KG1 (cell line): ENCODE data around the gene PTPRG.
"Not testable (repeated sequence)": the region's sequence is repeated elsewhere in the genome, so short reads cannot be mapped to it uniquely, and the experiment has no call there.

Experiments used
- DNase-seq: peaks from one replicate; lab custom pipeline; 2025; lab: John Stamatoyannopoulos, UW

The PTPRG gene

DNA sequence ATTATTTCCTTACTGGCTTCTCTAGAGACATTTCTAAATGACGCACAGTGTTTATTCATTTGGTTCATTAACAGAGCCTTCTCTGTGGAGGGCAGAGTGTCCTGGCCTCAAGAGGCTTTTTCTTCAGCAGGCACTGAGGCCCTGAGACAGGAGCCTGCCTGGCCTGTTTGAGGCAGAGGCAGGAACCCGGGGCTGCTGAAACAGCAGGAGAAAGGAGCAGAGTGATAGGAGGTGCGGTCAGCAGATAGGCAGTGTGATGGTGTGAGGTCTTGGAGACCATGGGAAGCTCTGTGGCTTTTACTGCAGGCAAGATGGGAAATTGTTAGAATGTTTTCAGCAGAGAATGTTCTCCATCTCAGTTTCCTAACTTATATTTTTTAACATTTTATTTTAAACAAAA is 453.7 kb downstream of the PTPRG start:
- no peak for DNase-seq

DNA sequence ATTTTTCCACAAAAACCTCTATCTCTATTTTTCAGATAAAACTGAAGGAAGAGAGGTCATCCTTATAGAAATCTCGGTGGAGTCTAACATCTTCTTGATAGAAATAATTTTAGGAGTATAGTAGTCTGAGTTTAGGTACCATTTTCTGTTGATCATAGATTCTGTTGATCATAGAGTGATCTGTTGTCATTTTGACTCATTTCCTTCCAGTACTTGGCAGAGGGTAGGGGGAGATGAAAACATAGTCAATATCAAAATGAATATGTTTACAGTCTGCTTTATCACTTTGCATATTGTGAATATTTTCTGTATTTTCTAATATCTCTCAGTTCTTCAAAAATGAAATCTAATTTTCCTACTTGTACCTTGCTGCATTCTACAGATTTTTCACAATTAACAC is 458.5 kb downstream of the PTPRG start:
- no peak for DNase-seq

DNA sequence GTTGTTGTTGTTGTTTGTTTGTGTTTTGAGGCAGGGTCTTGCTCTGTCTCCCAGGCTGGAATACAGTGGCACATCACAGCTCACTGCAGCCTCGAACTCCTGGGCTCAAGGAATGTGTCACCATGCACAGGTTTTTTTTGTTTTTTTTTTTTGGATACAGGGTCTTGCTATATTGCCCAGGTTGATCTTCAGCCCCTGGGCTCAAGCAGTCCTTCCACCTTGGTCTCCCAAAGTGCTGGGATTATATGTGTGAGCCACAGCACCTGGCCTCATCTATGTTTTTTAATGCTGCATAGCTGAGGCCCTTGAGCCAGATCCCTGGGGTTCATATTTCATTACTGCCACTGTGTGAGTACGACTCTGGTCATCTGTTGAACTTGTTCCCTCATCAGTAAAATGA is 459.3 kb downstream of the PTPRG start:
- DNase-seq, result no peak

DNA sequence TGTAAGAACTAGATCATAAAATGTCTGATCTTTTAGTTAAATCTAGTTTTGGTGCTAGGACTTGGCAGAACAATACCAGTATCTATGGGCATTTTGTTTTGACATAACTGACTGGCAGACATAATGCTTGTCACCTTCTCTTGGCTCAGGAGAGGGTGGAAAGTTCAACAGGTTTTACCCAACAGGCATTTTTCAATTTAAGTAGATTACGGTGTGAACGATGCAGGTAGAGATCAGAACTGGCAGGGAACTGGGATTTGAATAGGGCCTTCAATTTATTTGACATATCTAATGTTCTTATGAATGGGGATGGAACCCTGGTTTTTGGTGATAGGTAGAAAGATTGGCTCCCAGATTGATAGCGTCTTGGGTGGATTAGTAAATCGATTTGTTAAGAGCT is 460.9 kb downstream of the PTPRG start:
- no peak for DNase-seq

DNA sequence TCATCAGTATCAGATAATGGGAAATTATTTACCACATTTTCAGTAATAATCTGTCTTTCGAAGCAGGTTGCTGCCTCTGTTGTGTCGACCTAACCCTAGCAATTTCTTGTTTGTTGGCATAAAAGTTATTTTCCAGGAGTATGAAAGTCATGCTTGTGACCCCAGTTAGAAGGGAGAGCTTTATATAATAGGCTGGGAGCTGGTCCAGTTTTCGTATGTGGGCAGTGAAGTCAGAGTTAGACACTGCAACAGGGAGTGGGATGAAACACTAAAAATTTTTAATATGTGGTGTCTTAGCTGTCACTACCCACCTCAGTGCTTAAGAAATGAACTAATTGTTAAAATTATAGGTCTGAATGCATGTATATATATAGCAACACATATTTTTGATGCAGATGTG is 463.5 kb downstream of the PTPRG start:
- DNase-seq, result no peak

DNA sequence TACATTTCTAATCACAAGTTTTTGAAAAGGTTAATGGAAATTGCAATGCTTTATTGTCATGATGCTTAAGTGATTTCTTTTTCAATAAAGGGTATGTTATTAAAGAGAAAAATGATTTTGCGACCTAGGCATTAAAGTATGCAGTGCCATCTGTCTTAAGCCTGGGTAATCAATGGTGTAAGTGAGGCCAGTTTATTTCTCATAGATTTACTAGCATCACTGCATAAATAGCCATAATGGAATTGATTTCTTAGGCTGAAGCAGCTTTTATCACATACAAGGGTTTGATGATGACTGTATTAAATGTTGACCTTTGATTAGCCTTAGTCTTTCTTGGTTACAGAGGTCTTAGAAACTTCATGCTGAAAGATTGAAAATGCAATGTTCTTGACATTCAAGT is 464.5 kb downstream of the PTPRG start:
- DNase-seq, result no peak

DNA sequence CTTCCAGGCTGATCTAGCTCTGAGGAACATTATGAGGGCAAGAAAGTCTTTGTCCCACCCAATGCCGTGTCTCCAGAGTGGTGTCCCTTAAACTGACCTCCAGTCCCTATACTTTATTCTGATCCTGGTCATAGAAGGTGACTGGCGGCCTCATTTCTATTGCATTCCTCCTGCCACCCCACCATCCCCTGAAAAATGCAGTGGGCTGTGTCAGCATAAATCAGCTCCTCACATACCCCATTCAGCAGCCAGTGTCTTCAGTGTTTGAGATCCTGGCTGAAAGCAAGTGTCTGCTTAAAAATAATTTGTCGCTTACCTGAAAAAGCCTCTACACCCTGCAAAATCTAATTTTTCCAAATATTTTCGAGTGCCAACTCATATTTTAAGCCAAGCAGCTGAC is 465.9 kb downstream of the PTPRG start:
- no peak for DNase-seq

DNA sequence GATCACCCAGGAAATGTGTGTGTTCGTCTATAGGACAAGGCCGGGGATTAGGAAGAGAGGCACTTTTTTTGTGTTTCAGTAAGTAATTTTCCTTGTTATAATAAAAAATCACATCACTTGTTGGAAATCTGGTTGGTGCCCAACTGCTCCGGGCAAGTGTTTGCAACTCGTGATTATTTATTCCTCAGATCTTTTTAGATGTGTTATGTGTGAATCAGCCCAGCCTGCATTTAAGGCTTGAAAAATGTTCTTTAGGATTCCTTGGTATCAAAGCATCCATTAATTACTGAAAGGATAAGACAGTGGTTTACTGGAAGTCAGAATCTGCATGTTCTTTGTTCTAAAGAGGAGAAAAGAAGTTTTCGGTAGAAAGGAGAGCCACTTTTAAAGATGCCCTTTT is 466.4 kb downstream of the PTPRG start:
- no peak for DNase-seq

DNA sequence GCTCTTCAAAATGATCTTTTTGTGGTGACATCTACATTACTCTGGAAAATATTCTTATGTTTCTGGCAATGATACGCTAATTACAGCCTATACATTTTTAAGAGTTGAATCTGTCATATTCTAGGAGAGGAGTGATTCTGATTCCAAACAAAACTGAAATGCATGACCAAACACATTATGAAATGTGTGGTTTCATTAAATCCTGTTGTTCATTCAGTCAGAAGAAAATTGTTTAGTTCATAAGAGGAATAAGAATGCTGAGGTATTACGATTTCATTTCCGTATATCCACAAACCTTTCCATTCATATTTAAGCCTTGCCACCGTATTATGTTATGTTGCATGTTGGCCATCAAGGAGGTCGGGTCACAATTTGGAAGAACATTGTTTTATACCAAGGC is 466.9 kb downstream of the PTPRG start:
- DNase-seq, result no peak

DNA sequence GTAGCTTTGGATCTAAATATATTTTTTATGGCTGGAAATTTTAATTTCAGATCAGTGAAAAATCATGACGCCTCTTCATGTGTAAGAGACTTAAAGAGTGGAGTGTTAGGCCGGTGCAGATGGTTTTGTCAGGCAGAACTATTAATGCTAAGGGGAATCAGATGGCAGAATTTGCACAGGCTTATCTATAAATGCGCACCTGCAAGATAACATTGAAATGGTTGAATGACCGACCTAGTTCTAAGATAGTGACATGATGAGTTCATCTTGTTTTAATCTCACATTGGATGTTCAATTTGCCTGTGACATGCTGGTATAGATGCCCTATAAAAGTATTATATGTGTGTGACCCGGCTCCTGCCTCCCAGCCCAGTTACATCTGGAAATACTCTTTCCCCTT is 471.4 kb downstream of the PTPRG start:
- no peak for DNase-seq

DNA sequence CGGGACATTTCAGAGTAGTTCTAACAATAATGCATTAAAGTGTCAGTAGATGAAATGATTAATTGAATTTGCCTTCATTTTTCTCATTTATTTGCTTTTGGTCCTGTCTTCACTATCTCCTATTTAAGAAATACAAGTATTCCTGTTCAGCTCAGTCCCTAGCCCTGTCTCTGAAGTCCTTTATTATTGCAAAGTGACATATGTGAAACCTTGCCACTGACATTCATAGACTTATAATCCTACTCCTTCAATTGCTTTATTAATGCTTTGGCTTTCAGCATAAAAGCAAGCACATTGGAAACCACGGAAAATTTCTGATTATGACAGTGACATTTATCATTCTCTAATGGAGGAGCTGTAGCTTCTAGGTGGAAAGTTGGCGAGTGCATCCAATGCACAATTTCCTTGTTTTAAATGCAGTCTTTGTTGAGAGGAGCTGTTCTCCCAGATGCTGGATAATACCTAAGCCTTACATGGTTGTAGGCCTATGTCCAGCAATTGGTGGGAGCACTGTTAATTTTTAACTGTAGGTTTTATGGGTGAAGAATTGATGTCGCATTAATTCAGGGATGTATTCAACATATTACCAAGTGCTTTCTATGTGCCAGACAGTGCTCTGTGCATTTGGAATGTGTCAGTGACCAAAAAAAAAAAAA is 474.2 kb downstream of the PTPRG start:
- no peak for DNase-seq

DNA sequence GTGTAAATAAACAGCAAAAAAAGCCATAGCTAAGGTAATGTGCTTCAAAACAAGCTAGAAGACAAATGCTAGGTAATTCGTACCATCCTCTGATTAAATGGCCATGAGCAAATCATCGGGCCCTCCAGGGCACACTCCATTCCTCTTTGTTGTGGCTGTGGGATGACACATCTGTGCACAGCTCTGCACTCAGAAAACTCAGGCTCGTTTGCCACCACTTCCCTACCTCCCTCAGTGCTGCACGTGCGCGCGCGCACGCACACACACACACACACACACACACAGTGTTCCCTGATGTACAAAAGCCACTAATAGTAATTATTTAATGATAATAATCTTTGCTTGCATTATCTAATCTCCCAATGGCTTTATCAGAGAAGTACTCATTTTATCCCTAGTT is 475.4 kb downstream of the PTPRG start:
- DNase-seq, result no peak

DNA sequence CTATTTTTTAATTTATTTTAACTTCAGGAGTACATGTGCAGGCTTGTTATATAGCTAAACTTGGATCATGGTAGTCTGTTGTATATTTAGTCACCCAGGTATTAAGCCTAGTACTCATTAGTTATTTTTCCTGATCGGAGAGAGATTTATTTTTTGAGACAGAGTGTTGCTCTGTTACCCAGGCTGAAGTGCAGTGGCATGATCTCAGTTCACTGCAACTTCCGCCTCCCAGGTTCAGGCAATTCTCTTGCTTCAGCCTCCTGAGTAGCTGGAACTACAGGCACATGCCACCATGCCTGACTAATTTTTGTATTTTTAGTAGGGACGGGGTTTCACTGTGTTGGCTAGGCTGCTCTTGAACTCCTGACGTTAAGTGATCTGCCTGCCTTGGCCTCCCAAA is 477.4 kb downstream of the PTPRG start:
- not testable (repeated sequence) for DNase-seq

DNA sequence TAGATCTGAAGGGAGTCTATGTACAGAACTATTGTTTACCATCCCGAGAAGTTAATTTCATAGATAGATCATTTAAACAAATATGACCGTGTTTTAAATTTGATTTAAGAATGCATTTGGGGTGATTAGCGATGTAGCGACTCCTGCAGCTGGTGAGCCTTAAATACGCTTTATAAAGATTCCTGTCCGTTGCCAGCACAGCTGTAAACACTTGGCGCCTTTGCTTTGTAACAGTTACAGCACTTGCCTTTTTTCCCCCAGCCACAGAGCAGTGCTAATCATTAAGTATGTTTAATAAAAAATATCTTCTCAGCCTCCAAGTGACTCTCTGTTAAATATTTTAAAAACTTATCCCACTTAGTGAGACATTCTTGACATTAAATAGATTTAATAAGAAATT is 478.2 kb downstream of the PTPRG start:
- no peak for DNase-seq

DNA sequence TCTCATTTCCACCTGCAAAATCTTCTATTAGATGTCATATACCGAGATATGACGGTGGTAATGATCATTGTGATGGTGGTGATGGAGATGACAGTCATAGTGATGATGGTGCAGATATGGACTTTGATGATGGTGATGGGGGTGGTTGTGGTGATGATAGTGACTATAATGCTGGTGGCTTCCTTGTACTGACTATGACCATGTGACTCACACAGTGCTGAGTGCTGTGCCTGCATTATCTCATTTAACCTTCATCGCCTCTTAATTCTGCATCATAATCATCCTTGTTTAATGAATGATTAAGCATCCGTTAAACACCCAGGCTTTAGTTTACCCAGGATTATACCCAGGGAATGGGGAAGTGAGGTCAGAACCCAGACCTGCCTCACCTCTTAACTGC is 480.3 kb downstream of the PTPRG start:
- DNase-seq, result no peak

DNA sequence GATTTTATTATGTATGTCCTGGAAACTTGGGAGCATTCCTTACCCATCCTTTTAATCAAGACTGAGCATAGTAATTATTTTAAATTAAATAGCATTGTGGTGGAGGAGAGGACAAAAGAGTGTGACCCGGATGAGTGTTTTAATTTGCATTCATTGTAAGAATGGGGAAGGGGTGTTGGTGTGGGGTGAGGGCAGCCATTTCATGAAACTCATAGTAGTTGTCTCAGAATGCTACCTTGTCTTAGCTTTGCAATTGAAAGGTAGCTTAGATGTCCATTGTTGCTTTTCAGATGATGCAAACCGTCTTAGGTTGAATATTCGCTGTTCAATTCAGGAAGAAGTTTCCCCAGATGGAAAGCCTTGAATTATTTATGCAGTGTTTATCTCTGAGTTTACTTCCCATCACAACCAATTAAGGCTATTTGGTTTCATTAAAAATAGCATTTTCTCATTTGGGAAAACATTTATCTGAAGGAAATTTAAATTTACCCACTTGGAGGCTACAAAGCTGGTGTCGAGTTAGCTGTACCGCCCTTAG is 483.6 kb downstream of the PTPRG start:
- DNase-seq, result no peak

DNA sequence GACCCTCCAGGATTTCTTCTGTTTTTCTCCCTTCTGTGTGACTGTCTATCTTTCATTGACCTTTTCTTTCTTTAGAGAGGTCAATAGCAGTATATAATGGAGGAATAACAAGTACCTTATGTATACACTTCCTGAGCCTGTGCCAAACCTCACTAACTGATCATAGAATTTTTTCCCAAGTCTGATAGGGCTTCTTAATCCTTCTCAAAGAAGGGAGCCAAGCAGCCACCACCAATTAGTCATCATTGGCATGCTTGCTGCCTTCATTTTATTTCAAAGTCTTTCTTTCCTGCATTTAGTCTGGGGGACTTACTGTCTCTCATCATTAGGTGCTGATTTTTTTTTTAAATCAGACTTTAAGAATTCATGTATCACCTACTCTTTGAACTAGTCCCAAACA is 485.0 kb downstream of the PTPRG start:
- DNase-seq, result no peak

DNA sequence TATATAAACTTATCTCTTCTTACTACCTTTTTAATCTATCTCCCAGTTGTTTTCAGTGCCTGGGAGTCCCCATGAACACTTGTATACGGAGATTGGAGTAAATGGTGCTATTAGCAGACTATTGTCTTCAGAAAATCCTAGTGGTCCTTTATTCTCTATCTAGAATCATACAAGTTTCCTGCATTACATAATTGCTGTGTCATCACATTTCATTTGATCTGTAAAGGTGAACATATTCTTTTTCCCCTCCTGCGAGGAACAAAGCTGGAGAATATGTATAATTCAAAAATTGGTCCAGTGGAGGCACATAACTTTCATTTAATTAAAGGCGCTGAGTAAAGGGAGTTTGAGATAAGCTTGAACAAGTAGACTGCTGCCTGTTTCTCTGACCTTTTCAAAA is 487.2 kb downstream of the PTPRG start:
- no peak for DNase-seq

DNA sequence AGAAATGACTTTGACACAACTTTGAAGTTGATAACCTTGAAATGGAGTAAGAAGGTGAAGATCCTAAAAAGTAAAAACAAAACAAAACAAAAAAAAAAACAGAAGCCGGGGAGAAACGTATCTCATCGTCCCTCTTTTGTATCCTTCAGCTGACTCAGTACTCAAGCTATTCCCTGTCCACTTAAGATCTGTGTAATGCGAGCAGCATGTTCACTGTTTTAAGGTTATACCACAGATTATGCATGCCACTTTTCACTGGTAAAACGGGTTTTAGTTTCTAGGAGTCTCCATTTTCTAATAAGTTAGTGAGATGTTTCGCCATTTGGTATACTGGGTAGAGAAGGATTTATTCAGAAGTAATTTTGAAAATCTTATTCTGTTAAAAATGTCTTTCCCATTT is 487.7 kb downstream of the PTPRG start:
- no peak for DNase-seq

DNA sequence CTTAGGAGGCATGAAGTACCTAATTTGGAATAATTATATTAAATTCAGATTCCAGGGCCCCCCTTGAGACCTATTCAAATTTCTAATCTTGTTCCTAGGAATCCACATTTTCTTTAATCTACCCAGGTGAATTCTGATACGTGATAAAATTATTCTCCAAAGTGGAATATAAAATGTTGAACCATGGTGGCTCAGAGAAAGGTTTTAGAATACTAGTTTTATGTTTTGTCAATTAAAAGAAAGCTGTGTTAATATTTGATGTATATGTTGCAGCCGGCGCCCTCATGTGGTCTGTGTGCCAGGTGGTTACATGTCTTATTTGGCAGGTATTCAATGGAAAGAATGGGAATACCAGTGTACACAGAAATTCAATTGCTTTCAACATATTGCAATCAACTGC is 490.1 kb downstream of the PTPRG start:
- no peak for DNase-seq

DNA sequence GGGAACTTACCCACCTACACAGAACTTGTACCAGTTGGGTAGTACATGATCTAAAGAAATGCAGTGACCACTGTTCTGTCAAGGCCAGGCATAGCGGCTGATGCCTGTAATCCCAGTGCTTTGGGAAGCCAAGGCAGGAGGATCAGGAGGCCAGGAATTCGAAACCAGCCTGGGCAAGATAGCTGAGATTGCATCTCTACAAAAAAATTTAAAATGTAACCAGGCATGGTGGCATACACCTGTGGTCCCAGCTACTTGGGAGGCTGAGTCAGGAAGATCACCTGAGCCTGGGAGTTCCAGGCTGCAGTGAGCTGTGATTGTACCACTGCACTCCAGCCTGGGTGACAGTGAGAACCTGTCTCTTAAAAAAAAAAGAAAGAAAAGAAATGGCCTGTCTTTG is 491.0 kb downstream of the PTPRG start:
- no peak for DNase-seq

DNA sequence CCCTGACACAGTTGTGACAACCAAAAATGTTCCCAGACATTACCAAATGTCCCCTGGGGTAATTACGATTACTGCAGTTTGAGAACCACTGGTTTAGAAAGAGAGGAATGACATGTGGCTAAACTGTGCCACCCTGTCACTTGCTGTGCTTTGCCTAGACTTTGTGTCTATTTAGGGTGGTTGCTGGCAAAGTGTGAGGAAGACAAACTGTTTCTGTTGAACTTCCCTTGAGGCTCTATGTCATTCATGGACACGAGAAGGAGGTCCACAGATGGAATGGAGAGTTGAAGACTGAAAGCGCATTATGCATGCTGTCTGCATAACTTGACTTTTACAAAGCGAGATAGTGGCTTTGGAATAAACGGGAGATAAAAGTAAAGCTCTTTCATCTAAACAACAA is 495.3 kb downstream of the PTPRG start:
- DNase-seq, result no peak

DNA sequence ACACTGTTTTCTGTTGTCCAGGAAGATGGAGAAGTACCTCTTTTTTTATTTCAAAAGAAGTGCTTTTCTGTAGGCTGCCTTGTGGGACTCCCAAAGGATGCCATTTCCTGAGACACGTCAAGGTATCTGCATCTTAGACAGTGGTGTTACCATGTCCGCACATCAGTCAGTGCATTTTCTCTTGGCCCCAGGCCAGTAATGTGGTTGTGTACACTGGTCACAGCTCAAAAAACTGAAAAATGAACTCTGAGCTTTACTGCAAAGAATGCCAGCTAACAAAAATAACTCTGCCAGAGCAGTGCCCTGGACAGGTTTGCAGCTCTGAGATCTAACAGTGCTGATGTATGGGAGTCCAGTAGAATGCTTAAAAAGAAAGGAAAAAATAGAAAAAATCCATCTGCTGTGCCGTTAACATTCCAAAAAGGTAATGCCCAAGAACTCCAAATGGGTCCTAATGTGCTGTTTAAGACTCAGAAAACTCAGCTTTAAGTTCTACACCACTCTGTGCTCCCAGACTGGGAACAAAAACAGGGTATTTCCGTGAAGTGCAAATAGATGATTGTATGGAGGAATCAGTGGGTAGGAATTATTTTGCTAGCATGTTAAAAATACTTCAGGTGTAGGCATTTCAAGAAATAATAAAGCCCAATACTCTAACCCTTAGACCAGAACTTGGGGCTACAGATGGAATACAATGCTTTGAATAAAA is 496.1 kb downstream of the PTPRG start:
- DNase-seq, result no peak
